Cardiac septum (tissue), 1 donor: ENCODE measurements around the gene EHBP1L1. TPM values are rescaled to one million over a fixed set of nuclear protein-coding genes. Genes with fewer than 3 reads are reported as not detected.

Source experiments
- DNase-seq: peaks from one replicate; pipeline ENCODE4 v3.0.0-alpha.2; 2020; ENCODE audit warnings: low spot score
- intact Hi-C: fragments of 100-400 bp; cut with DNase I; formaldehyde crosslinking; loops from one replicate; pipeline ENCODE4 v1.14.0; 2022
- total RNA-seq: library from RNA; stranded (reverse); fragmentation: NEBNext Ultra II Directional; extraction: Animal tissue kit (Norgen Biotek cat#: 25700); gene quantifications from one replicate; pipeline ENCODE4 v1.2.1, GENCODE V29; 2021
- donor health status: DM: no; HTN: no; CAD: no.

EHBP1L1 gene
- total RNA-seq, 1 donor from 2014 or later = 174 TPM

- DNase-seq = no peak
- intact Hi-C loops = loop anchor here (2.0 to 5.0 kb wide), 2 partner anchors 14 to 46 kb away; no protein-coding TSS in a partner anchor
Observed at GRCh38 chr11:65588199-65589054, 12.6 kb downstream of the EHBP1L1 start.

GRCh38 chr11:65589444-65590239 lies 13.8 kb downstream of the EHBP1L1 start:
- intact Hi-C loops = loop anchor here (2.0 to 5.0 kb wide), 2 partner anchors 15 to 47 kb away; no protein-coding TSS in a partner anchor
- no peak for DNase-seq

- no peak for DNase-seq
- intact Hi-C loops = no loop called here
Observed at GRCh38 chr11:65590240-65590738, 14.4 kb downstream of the EHBP1L1 start.

- intact Hi-C loops = no loop called here
- DNase-seq = no peak
Observed at GRCh38 chr11:65591939-65592857, 16.3 kb downstream of the EHBP1L1 start.

GRCh38 chr11:65592858-65593517 lies 17.1 kb downstream of the EHBP1L1 start:
- intact Hi-C loops = no loop called here
- no peak for DNase-seq

- intact Hi-C loops = no loop called here
- DNase-seq = no peak
Observed at GRCh38 chr11:65593518-65594414, 17.9 kb downstream of the EHBP1L1 start.

GRCh38 chr11:65595131-65595530 lies 19.3 kb downstream of the EHBP1L1 start:
- no peak for DNase-seq
- intact Hi-C loops = no loop called here

GRCh38 chr11:65595543-65596281 lies 19.9 kb downstream of the EHBP1L1 start, which contains the start of gene KCNK7:
Gene KCNK7 (minus strand): TSS chr11:65595800. CDS start chr11:65595772, 28 bp downstream.
- no peak for DNase-seq
- intact Hi-C loops = no loop called here

- intact Hi-C loops = no loop called here
- no peak for DNase-seq
Observed at GRCh38 chr11:65596520-65596919, 20.7 kb downstream of the EHBP1L1 start.

GRCh38 chr11:65598258-65598699 lies 22.4 kb downstream of the EHBP1L1 start:
- no peak for DNase-seq
- intact Hi-C loops = no loop called here

GRCh38 chr11:65599216-65599954 lies 23.5 kb downstream of the EHBP1L1 start:
- intact Hi-C loops = no loop called here

GRCh38 chr11:65599955-65600246 lies 24.0 kb downstream of the EHBP1L1 start:
- intact Hi-C loops = no loop called here
- no peak for DNase-seq

More at GRCh38 chr11:65599216-65599954, 23.5 kb downstream of the EHBP1L1 start:
- no peak for DNase-seq

GRCh38 chr11:65604258-65604657 lies 28.4 kb downstream of the EHBP1L1 start:
- no peak for DNase-seq
- intact Hi-C loops = no loop called here

- intact Hi-C loops = no loop called here
- DNase-seq = peak; percentile 95
Observed at GRCh38 chr11:65606876-65607613, 31.2 kb downstream of the EHBP1L1 start.

- intact Hi-C loops = no loop called here
- no peak for DNase-seq
Observed at GRCh38 chr11:65607614-65608426, 32.0 kb downstream of the EHBP1L1 start.
